ENCODE measurements around the gene GLDC. TPM values are rescaled to one million over a fixed set of nuclear protein-coding genes. Genes with fewer than 3 reads are reported as not detected.

The GLDC gene
- total RNA-seq, 1 experiment from 2014 or later, result 1.5 TPM

DNA sequence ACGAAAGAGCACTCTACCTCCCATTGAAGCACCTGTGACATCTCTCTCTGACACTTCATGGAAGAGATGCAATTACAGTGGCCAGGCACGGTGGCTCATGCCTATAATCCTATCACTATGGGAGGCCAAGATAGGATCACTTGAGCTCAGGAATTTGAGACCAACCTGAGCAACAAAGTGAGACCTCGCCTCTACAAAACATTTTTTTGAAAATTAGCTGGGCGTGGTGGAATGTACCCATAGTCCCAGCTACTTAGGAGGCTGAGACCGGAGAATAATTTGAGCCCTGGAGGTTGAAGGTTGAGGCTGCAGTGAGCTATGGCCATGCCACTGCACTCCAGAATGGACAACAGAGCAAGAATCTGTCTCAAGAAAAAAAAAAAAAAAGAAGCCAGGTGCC is 45.5 kb downstream of the GLDC start:
- DNase-seq, result no peak
- no peak overlapping the region for H2AFZ ChIP-seq
- H3K36me3 ChIP-seq (ENCODE audit: low read depth), result no peaks in the 10 kb centered on the region
- no peaks in the 10 kb centered on the region for H3F3A ChIP-seq (ENCODE audit: insufficient read depth, low read depth)
- H3K27ac ChIP-seq, result no peak overlapping the region
- no TSS peak for BruUV-seq (replicated peaks)
- no peaks in the 10 kb centered on the region for H3K79me2 ChIP-seq (ENCODE audit: low read depth)
- ChIA-PET CTCF (no interaction called here), POLR2A (ENCODE audit: unreplicated experiment) (interaction anchor here (0.6 kb wide), 1 partner anchor 244 kb away, joined by 11 read pairs; no protein-coding TSS in a partner anchor)
- intact Hi-C loops (cut with micrococcal nuclease; ENCODE audit: unreplicated experiment), result no loop called here
- no peak for TF ChIP-seq EZH2 (IDR thresholded peaks at IDR 0.05; ENCODE audit: low read depth)
- TF ChIP-seq, protein P1, sequence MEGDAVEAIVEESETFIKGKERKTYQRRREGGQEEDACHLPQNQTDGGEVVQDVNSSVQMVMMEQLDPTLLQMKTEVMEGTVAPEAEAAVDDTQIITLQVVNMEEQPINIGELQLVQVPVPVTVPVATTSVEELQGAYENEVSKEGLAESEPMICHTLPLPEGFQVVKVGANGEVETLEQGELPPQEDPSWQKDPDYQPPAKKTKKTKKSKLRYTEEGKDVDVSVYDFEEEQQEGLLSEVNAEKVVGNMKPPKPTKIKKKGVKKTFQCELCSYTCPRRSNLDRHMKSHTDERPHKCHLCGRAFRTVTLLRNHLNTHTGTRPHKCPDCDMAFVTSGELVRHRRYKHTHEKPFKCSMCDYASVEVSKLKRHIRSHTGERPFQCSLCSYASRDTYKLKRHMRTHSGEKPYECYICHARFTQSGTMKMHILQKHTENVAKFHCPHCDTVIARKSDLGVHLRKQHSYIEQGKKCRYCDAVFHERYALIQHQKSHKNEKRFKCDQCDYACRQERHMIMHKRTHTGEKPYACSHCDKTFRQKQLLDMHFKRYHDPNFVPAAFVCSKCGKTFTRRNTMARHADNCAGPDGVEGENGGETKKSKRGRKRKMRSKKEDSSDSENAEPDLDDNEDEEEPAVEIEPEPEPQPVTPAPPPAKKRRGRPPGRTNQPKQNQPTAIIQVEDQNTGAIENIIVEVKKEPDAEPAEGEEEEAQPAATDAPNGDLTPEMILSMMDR (conservative IDR thresholded peaks at IDR 0.05), result no peak
- H4K20me1 ChIP-seq (ENCODE audit: insufficient read depth), result no peaks in the 10 kb centered on the region
- no peaks in the 10 kb centered on the region for H3K27me3 ChIP-seq (ENCODE audit: insufficient read depth, low read depth)
- H3K4me2 ChIP-seq, result no peak overlapping the region
- H3K9me2 ChIP-seq (ENCODE audit: insufficient read depth), result no peaks in the 10 kb centered on the region
- no peak overlapping the region for H3K4me3 ChIP-seq
- no peaks in the 10 kb centered on the region for H3K9me3 ChIP-seq (ENCODE audit: insufficient read depth, low read depth)
- H3K4me1 ChIP-seq (replicated peaks; ENCODE audit: insufficient read depth), result no peaks in the 10 kb centered on the region

- ChIA-PET CTCF (no interaction called here), POLR2A (ENCODE audit: unreplicated experiment) (no interaction called here)
- Histone ChIP-seq H3K27ac (no peak overlapping the region), H3K4me3 (no peak overlapping the region), H3K9me3 (ENCODE audit: insufficient read depth, low read depth) (no peaks in the 10 kb centered on the region), H3K4me2 (no peak overlapping the region), H3K27me3 (ENCODE audit: insufficient read depth, low read depth) (no peaks in the 10 kb centered on the region), H3K36me3 (ENCODE audit: low read depth) (no peaks in the 10 kb centered on the region), H3K79me2 (ENCODE audit: low read depth) (no peaks in the 10 kb centered on the region), H4K20me1 (ENCODE audit: insufficient read depth) (no peaks in the 10 kb centered on the region), H2AFZ (no peak overlapping the region), H3K9me2 (ENCODE audit: insufficient read depth) (no peaks in the 10 kb centered on the region), H3K4me1 (replicated peaks; ENCODE audit: insufficient read depth) (no peaks in the 10 kb centered on the region), H3F3A (ENCODE audit: insufficient read depth, low read depth) (no peaks in the 10 kb centered on the region)
- TF ChIP-seq, protein P1 (conservative IDR thresholded peaks at IDR 0.05), result no peak
- TF ChIP-seq EZH2 (IDR thresholded peaks at IDR 0.05; ENCODE audit: low read depth), result no peak
- DNase-seq, result no peak
- intact Hi-C loops (cut with micrococcal nuclease; ENCODE audit: unreplicated experiment), result no loop called here
- BruUV-seq (replicated peaks), result no TSS peak
Observed at GRCh38 chr9:6598249-6598725, 47.2 kb downstream of the GLDC start.

- peaks cover 18% of the 10 kb centered on the region for H3F3A ChIP-seq (ENCODE audit: insufficient read depth, low read depth)
- no peaks in the 10 kb centered on the region for H3K79me2 ChIP-seq (ENCODE audit: low read depth)
- H3K36me3 ChIP-seq (ENCODE audit: low read depth), result no peaks in the 10 kb centered on the region
- no peaks in the 10 kb centered on the region for H3K9me3 ChIP-seq (ENCODE audit: insufficient read depth, low read depth)
- DNase-seq, result no peak
- BruUV-seq (replicated peaks), result no TSS peak
- H4K20me1 ChIP-seq (ENCODE audit: insufficient read depth), result no peaks in the 10 kb centered on the region
- no peaks in the 10 kb centered on the region for H3K27me3 ChIP-seq (ENCODE audit: insufficient read depth, low read depth)
- ChIA-PET POLR2A (ENCODE audit: unreplicated experiment) (no interaction called here), CTCF (interaction anchor here (0.5 to 0.6 kb wide), 2 partner anchors 11 to 147 kb away, joined by 6 to 10 read pairs; no protein-coding TSS in a partner anchor)
- TF ChIP-seq, protein P1 (conservative IDR thresholded peaks at IDR 0.05), result no peak
- no peak for TF ChIP-seq EZH2 (IDR thresholded peaks at IDR 0.05; ENCODE audit: low read depth)
- H3K4me2 ChIP-seq, result 0 out of 2 replicates have a peak overlapping the region, but pooled peaks have one; percentile 56
- no peak overlapping the region for H2AFZ ChIP-seq
- H3K9me2 ChIP-seq (ENCODE audit: insufficient read depth), result no peaks in the 10 kb centered on the region
- peak overlapping the region; percentile 49; the same call in 1 of the 2 replicates for H3K27ac ChIP-seq
- peaks cover 30% of the 10 kb centered on the region for H3K4me1 ChIP-seq (replicated peaks; ENCODE audit: insufficient read depth)
- intact Hi-C loops (cut with micrococcal nuclease; ENCODE audit: unreplicated experiment), result no loop called here
- H3K4me3 ChIP-seq, result no peak overlapping the region
Observed at GRCh38 chr9:6592791-6593190, 52.7 kb downstream of the GLDC start.
